Measurements from ENCODE around the gene CAMK2A.

Gene CAMK2A

GRCh38 chr5:150197476-150197875 is 92.1 kb downstream of the CAMK2A start:
- TF ChIP-seq HOXD13 (CRISPR knock-in tag; IDR thresholded peaks at IDR 0.05; ENCODE audit: borderline replicate concordance) (no peak), ZNF664 (tag by site-specific recombination; IDR thresholded peaks at IDR 0.05) (peak; percentile 92)
- TF ChIP-seq, protein P1, sequence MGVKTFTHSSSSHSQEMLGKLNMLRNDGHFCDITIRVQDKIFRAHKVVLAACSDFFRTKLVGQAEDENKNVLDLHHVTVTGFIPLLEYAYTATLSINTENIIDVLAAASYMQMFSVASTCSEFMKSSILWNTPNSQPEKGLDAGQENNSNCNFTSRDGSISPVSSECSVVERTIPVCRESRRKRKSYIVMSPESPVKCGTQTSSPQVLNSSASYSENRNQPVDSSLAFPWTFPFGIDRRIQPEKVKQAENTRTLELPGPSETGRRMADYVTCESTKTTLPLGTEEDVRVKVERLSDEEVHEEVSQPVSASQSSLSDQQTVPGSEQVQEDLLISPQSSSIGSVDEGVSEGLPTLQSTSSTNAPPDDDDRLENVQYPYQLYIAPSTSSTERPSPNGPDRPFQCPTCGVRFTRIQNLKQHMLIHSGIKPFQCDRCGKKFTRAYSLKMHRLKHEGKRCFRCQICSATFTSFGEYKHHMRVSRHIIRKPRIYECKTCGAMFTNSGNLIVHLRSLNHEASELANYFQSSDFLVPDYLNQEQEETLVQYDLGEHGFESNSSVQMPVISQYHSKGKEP (tag by site-specific recombination; IDR thresholded peaks at IDR 0.05) = no peak
- POLR2A ChIA-PET = no interaction called here

DNA sequence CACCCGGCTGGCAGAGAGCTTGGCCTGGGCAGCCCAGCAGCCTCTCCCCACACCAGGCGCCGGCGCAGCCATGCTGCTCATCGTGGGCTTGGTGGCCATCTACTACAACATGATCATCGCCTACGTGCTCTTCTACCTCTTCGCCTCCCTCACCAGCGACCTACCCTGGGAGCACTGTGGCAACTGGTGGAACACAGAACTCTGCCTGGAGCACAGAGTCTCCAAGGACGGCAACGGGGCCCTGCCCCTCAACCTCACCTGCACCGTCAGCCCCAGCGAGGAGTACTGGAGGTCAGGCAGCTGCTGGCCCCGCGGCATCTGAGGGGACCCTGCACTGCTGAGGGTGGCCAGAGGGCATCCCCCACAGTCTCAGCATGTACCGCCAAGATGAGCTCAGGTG is 92.6 kb downstream of the CAMK2A start:
- H3K9me3 ChIP-seq (ENCODE audit: control insufficient read depth, insufficient read depth, low read depth, low read length) = no peaks in the 10 kb centered on the region
- ChIA-PET CTCF (interaction anchor here (1.8 kb wide), 1 partner anchor 155 kb away, joined by 5 read pairs; no protein-coding TSS in a partner anchor), POLR2A (no interaction called here)
- TF ChIP-seq KLF16 (tag by site-specific recombination; IDR thresholded peaks at IDR 0.05) (no peak), YY1 (tag by site-specific recombination; IDR thresholded peaks at IDR 0.05) (no peak), ZNF585B (tag by site-specific recombination; IDR thresholded peaks at IDR 0.05) (no peak), INSM2 (tag by site-specific recombination; IDR thresholded peaks at IDR 0.05) (no peak), ZNF362 (tag by site-specific recombination; IDR thresholded peaks at IDR 0.05) (no peak), ZNF292 (tag by site-specific recombination; IDR thresholded peaks at IDR 0.05; ENCODE audit: borderline replicate concordance, low read depth) (no peak), ZNF596 (tag by site-specific recombination; IDR thresholded peaks at IDR 0.05) (no peak), ZBTB20 (tag by site-specific recombination; IDR thresholded peaks at IDR 0.05) (no peak), ZNF629 (tag by site-specific recombination; IDR thresholded peaks at IDR 0.05) (no peak), ZNF701 (tag by site-specific recombination; IDR thresholded peaks at IDR 0.05) (no peak), ZNF514 (tag by site-specific recombination; IDR thresholded peaks at IDR 0.05) (no peak), TRIM28 (IDR thresholded peaks at IDR 0.05; ENCODE audit: borderline replicate concordance, low read length) (no peak)
- TF ChIP-seq, protein P2, sequence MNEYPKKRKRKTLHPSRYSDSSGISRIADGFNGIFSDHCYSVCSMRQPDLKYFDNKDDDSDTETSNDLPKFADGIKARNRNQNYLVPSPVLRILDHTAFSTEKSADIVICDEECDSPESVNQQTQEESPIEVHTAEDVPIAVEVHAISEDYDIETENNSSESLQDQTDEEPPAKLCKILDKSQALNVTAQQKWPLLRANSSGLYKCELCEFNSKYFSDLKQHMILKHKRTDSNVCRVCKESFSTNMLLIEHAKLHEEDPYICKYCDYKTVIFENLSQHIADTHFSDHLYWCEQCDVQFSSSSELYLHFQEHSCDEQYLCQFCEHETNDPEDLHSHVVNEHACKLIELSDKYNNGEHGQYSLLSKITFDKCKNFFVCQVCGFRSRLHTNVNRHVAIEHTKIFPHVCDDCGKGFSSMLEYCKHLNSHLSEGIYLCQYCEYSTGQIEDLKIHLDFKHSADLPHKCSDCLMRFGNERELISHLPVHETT (tag by site-specific recombination; IDR thresholded peaks at IDR 0.05) = no peak
- TF ChIP-seq, protein P3, sequence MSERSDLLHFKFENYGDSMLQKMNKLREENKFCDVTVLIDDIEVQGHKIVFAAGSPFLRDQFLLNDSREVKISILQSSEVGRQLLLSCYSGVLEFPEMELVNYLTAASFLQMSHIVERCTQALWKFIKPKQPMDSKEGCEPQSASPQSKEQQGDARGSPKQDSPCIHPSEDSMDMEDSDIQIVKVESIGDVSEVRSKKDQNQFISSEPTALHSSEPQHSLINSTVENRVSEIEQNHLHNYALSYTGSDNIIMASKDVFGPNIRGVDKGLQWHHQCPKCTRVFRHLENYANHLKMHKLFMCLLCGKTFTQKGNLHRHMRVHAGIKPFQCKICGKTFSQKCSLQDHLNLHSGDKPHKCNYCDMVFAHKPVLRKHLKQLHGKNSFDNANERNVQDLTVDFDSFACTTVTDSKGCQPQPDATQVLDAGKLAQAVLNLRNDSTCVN (tag by site-specific recombination; optimal IDR thresholded peaks at IDR 0.05) = no peak
- TF ChIP-seq, protein P4, sequence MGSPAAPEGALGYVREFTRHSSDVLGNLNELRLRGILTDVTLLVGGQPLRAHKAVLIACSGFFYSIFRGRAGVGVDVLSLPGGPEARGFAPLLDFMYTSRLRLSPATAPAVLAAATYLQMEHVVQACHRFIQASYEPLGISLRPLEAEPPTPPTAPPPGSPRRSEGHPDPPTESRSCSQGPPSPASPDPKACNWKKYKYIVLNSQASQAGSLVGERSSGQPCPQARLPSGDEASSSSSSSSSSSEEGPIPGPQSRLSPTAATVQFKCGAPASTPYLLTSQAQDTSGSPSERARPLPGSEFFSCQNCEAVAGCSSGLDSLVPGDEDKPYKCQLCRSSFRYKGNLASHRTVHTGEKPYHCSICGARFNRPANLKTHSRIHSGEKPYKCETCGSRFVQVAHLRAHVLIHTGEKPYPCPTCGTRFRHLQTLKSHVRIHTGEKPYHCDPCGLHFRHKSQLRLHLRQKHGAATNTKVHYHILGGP (tag by site-specific recombination; IDR thresholded peaks at IDR 0.05) = no peak
- H3K4me3 ChIP-seq (ENCODE audit: low read depth, low read length) = no peak overlapping the region
- H3K4me1 ChIP-seq (ENCODE audit: control insufficient read depth, insufficient read depth, low read length) = no peaks in the 10 kb centered on the region
- no peak overlapping the region for H3K27ac ChIP-seq (ENCODE audit: extremely low read depth, low read depth, low read length)
- H3K36me3 ChIP-seq (ENCODE audit: control insufficient read depth in 2 of 2, insufficient read depth in 1 of 2, low read length in 2 of 2) = no peaks in the 10 kb centered on the region

More at GRCh38 chr5:150197476-150197875, 92.1 kb downstream of the CAMK2A start:
- no peaks in the 10 kb centered on the region for H3K9me3 ChIP-seq (ENCODE audit: control insufficient read depth, insufficient read depth, low read depth, low read length)
- no peaks in the 10 kb centered on the region for H3K36me3 ChIP-seq (ENCODE audit: control insufficient read depth in 2 of 2, insufficient read depth in 1 of 2, low read length in 2 of 2)
- H3K4me3 ChIP-seq (ENCODE audit: low read depth, low read length) = no peak overlapping the region
- CTCF ChIA-PET = no interaction called here
- no peaks in the 10 kb centered on the region for H3K4me1 ChIP-seq (ENCODE audit: control insufficient read depth, insufficient read depth, low read length)
- H3K27ac ChIP-seq (ENCODE audit: extremely low read depth, low read depth, low read length) = no peak overlapping the region

All from HEK293 (cell line).